Mammary epithelial cell (primary cell): ENCODE data around the gene HAT1.

Experiments
- EZH2 ChIP-seq: IDR thresholded peaks from 2 replicates; pipeline ENCODE4 v1.6.1; 2012; ENCODE audit warnings: low read length, inconsistent platforms, borderline replicate concordance
- TF ChIP-seq, protein P1 (sequence below), 2 donors: IDR thresholded peaks in 1 of 2; conservative IDR thresholded peaks in 1 of 2; 2 replicates each; pipeline ENCODE4 v1.5.1; 2011 to 2012; ENCODE audit warnings: inconsistent platforms in 2 of 2, low read length in 2 of 2, mild to moderate bottlenecking in 2 of 2, control low read depth in 1 of 2, low read depth in 1 of 2; ENCODE audit not compliant: insufficient read depth in 1 of 2; ENCODE audit errors: extremely low read depth in 1 of 2

GRCh38 chr2:171939743-171940071, 17.4 kb downstream of the HAT1 start:
- TF ChIP-seq, protein P1, sequence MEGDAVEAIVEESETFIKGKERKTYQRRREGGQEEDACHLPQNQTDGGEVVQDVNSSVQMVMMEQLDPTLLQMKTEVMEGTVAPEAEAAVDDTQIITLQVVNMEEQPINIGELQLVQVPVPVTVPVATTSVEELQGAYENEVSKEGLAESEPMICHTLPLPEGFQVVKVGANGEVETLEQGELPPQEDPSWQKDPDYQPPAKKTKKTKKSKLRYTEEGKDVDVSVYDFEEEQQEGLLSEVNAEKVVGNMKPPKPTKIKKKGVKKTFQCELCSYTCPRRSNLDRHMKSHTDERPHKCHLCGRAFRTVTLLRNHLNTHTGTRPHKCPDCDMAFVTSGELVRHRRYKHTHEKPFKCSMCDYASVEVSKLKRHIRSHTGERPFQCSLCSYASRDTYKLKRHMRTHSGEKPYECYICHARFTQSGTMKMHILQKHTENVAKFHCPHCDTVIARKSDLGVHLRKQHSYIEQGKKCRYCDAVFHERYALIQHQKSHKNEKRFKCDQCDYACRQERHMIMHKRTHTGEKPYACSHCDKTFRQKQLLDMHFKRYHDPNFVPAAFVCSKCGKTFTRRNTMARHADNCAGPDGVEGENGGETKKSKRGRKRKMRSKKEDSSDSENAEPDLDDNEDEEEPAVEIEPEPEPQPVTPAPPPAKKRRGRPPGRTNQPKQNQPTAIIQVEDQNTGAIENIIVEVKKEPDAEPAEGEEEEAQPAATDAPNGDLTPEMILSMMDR (conservative IDR thresholded peaks at IDR 0.05 in 1 of 2, IDR thresholded peaks at IDR 0.05 in 1 of 2; ENCODE audit: extremely low read depth in 1 of 2, insufficient read depth in 1 of 2, low read depth in 1 of 2, low read length in 2 of 2) = no peak
- no peak for TF ChIP-seq EZH2
